ENCODE measurements around the gene TXNDC11.

TXNDC11 gene

DNA sequence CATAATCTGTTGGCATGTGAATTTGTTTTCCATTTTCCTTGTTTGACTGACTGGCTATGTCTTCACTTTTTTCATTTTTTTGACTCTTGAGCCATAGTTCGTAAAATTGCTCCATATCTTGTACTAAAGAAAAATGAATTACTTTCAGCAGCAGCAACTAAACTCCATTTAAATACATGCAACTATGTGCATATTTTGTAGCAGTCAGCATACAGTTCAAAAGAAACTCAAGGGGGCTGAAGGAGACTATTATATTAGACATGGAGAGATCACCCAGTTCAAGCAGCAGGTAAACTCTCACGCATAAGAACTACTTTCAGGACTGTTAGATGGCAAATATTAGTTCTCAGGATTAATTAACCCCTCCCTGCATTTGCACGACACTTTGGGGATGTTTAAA lies 13.6 kb upstream of the TXNDC11 start:
- TF ChIP-seq, protein P1, sequence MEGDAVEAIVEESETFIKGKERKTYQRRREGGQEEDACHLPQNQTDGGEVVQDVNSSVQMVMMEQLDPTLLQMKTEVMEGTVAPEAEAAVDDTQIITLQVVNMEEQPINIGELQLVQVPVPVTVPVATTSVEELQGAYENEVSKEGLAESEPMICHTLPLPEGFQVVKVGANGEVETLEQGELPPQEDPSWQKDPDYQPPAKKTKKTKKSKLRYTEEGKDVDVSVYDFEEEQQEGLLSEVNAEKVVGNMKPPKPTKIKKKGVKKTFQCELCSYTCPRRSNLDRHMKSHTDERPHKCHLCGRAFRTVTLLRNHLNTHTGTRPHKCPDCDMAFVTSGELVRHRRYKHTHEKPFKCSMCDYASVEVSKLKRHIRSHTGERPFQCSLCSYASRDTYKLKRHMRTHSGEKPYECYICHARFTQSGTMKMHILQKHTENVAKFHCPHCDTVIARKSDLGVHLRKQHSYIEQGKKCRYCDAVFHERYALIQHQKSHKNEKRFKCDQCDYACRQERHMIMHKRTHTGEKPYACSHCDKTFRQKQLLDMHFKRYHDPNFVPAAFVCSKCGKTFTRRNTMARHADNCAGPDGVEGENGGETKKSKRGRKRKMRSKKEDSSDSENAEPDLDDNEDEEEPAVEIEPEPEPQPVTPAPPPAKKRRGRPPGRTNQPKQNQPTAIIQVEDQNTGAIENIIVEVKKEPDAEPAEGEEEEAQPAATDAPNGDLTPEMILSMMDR (IDR thresholded peaks at IDR 0.05; ENCODE audit: insufficient read depth, low read length, poor library complexity, severe bottlenecking) = no peak
- peaks cover 38% of the 10 kb centered on the region for H3K36me3 ChIP-seq (ENCODE audit: control insufficient read depth, insufficient read depth, low read length)
- no peak overlapping the region for H3K4me3 ChIP-seq (replicated peaks; ENCODE audit: low read depth, low read length)
- no peak for DNase-seq (ENCODE audit: extremely low read depth, insufficient read length)
- H3K27me3 ChIP-seq (replicated peaks; ENCODE audit: control insufficient read depth, insufficient read depth, low read length) = no peaks in the 10 kb centered on the region

DNA sequence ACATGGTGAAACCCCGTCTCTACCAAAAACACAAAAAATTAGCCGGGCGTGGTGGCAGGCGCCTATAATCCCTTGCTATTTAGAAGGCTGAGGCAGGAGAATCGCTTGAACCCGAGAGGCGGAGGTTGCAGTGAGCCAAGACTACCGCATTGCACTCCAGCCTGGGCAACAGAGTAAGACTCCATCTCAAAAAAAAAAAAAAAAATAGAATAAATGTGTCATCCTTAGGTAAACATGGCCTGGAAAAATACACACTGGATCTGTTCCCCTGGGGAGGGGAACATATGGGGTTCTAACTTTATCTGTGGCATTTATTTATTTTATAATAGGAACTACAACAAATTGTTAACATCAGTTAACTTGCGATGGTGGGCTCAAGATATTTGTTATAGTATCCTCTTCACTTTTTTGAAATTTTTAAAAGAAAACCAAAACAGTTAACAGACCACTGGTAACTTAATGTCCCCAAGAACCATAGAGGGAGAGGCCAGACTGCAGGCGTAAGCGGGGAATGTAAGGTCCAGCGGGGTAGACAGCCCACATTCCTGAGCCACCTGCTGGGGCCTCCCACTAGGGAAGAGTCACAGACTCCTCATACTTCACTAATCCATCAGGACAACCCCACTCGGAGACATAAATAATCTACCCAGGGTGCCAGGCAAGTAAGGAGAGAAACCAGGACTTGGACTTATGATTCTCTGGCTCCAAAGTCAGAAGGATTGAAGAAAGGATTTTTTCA lies 12.5 kb upstream of the TXNDC11 start:
- DNase-seq (ENCODE audit: extremely low read depth, insufficient read length) = no peak
- no peaks in the 10 kb centered on the region for H3K27me3 ChIP-seq (replicated peaks; ENCODE audit: control insufficient read depth, insufficient read depth, low read length)
- TF ChIP-seq, protein P1 (IDR thresholded peaks at IDR 0.05; ENCODE audit: insufficient read depth, low read length, poor library complexity, severe bottlenecking) = no peak
- H3K4me3 ChIP-seq (replicated peaks; ENCODE audit: low read depth, low read length) = no peak overlapping the region
- peaks cover 37% of the 10 kb centered on the region for H3K36me3 ChIP-seq (ENCODE audit: control insufficient read depth, insufficient read depth, low read length)

DNA sequence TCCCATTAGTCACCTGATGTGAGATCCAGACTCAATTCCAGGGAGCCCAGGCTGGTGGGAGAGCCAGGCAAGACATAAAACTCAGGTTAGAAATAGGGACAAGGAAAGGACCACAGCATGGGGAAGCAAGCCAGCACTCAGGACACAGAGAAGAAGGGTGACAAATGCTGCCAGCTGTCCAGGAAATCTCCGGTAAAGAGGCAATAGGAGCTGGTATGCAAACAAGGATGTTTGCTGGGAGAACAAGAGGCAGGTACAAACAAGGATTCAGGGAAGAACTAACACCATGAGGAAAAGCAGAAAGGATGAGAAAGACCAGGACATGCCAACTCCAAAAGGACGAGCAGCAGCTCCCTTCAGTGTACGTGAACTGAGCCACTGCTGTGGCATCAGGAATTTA lies 10.2 kb upstream of the TXNDC11 start:
- TF ChIP-seq, protein P1 (IDR thresholded peaks at IDR 0.05; ENCODE audit: insufficient read depth, low read length, poor library complexity, severe bottlenecking) = no peak
- Histone ChIP-seq H3K4me3 (replicated peaks; ENCODE audit: low read depth, low read length) (no peak overlapping the region), H3K27me3 (replicated peaks; ENCODE audit: control insufficient read depth, insufficient read depth, low read length) (no peaks in the 10 kb centered on the region), H3K36me3 (ENCODE audit: control insufficient read depth, insufficient read depth, low read length) (peaks cover 33% of the 10 kb centered on the region)
- no peak for DNase-seq (ENCODE audit: extremely low read depth, insufficient read length)

DNA sequence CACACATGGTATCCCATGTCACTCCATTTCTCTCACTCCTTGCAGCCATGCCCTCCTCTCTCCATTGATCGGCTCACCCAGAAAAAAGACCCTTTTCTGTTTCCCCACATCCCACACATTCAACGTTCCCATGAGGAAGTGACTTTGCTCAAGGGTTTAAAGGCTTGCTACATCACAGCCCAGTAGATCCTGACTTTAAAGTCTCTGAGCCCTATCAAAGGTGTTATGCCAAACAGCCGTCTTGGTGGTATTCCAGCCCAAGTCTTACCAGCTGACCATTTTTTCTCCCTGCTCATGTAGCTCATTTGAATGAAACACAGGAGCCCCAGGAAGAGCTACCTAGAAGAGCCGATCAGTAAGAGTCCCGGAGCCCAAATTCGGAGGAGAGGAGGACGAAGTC lies 7.4 kb upstream of the TXNDC11 start:
- DNase-seq (ENCODE audit: extremely low read depth, insufficient read length) = no peak
- TF ChIP-seq, protein P1 (IDR thresholded peaks at IDR 0.05; ENCODE audit: insufficient read depth, low read length, poor library complexity, severe bottlenecking) = no peak
- Histone ChIP-seq H3K36me3 (ENCODE audit: control insufficient read depth, insufficient read depth, low read length) (peaks cover 18% of the 10 kb centered on the region), H3K4me3 (replicated peaks; ENCODE audit: low read depth, low read length) (no peak overlapping the region), H3K27me3 (replicated peaks; ENCODE audit: control insufficient read depth, insufficient read depth, low read length) (no peaks in the 10 kb centered on the region)

DNA sequence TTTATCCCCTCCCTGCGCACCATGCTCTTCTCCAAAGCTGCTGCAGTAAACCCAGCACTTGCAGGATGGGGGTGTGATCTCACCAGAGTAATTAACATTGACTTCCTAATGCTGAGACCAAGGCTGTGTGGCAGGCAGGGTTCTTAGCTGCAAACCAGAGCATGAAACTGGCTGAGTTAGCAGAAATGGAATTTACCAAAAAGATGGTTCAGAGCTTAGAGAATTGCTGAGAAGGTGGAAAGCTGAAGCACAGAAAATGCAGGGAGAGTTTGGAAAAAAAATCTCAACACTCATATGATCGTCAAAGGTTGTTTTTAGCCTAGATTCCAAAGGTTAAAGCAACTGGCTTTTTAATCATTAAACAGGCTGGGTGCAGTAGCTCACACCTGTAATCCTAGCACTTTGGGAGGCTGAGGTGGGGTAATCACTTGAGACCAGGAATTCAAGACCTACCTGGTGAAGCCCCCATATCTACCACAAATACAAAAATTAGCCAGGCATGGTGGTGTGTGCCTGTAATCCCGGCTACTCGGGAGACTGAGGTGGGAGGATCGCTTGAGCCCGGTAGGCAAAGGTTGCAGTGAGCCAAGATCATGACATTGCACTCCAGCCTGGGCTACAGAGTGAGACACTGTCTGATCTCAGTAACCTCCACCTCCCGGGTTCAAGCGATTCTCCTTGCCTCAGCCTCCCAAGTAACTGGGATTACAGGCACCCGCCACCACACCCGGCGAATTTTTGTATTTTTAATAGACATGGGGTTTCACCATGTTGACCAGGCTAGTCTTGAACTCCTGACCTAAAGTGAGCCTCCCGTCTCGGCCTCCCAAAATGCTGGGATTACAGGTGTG lies 6.0 kb upstream of the TXNDC11 start:
- Histone ChIP-seq H3K4me3 (replicated peaks; ENCODE audit: low read depth, low read length) (no peak overlapping the region), H3K27me3 (replicated peaks; ENCODE audit: control insufficient read depth, insufficient read depth, low read length) (no peaks in the 10 kb centered on the region), H3K36me3 (ENCODE audit: control insufficient read depth, insufficient read depth, low read length) (peaks cover 14% of the 10 kb centered on the region)
- no peak for DNase-seq (ENCODE audit: extremely low read depth, insufficient read length)
- TF ChIP-seq, protein P1 (IDR thresholded peaks at IDR 0.05; ENCODE audit: insufficient read depth, low read length, poor library complexity, severe bottlenecking) = no peak
